DND-41 (cell line): ENCODE results near the gene MAPK13.
"Not testable (repeated sequence)": the region's sequence is repeated elsewhere in the genome, so short reads cannot be mapped to it uniquely, and the experiment has no call there.

ENCODE experiments used
- ATAC-seq: fragments of 200-7000 bp; cut with Tn5 transposase; 3 replicates; pipeline ENCODE4 v1.9.1; 2021; ENCODE audit warnings: low read depth; ENCODE audit not compliant: insufficient read depth
- DNase-seq: peaks from one replicate; pipeline ENCODE4 v3.0.0-alpha.2; 2020
- H2AFZ ChIP-seq: 2 replicates; pipeline ENCODE4 v1.6.0; 2012; ENCODE audit warnings: low read depth, low read length
- H3K27ac ChIP-seq: 2 replicates; pipeline ENCODE4 v1.5.1; 2012; ENCODE audit warnings: low read length, inconsistent platforms
- H3K27me3 ChIP-seq: fragments of 200-600 bp; sonication (generic); 2 replicates; pipeline ENCODE4 v1.6.0; 2012; ENCODE audit warnings: low read length, mild to moderate bottlenecking, inconsistent platforms; ENCODE audit not compliant: insufficient read depth, poor library complexity
- H3K36me3 ChIP-seq: 2 replicates; pipeline ENCODE4 v1.5.1; 2012; ENCODE audit warnings: low read length, inconsistent platforms; ENCODE audit not compliant: insufficient read depth
- H3K4me1 ChIP-seq: 2 replicates; pipeline ENCODE4 v1.5.1; 2012; ENCODE audit warnings: mild to moderate bottlenecking, low read length; ENCODE audit not compliant: insufficient read depth
- H3K4me2 ChIP-seq: 2 replicates; pipeline ENCODE4 v1.6.0; 2012; ENCODE audit warnings: mild to moderate bottlenecking, moderate library complexity, low read length, inconsistent platforms; ENCODE audit not compliant: insufficient read depth
- H3K4me3 ChIP-seq, 2 experiments: fragments of 200-600 bp in 1 of 2; shearing (Covaris generic) in 1 of 2; 2 replicates each; pipeline ENCODE4 v1.5.1; 2012 to 2016; ENCODE audit warnings: inconsistent platforms in 2 of 2, low read length in 2 of 2, mild to moderate bottlenecking in 2 of 2, low read depth in 1 of 2, moderate library complexity in 1 of 2
- H3K79me2 ChIP-seq: 2 replicates; pipeline ENCODE4 v1.6.0; 2012; ENCODE audit warnings: low read length, inconsistent platforms; ENCODE audit not compliant: insufficient read depth
- H3K9ac ChIP-seq: 2 replicates; pipeline ENCODE4 v1.6.0; 2012; ENCODE audit warnings: low read depth, mild to moderate bottlenecking, inconsistent platforms, low read length, moderate library complexity
- H3K9me3 ChIP-seq: 2 replicates; pipeline ENCODE4 v1.5.1; 2012; ENCODE audit warnings: low read length, moderate library complexity, mild to moderate bottlenecking, inconsistent platforms; ENCODE audit not compliant: insufficient read depth, severe bottlenecking
- H4K20me1 ChIP-seq: 2 replicates; pipeline ENCODE4 v1.6.0; 2012; ENCODE audit warnings: low read length; ENCODE audit not compliant: insufficient read depth
- EZH2 ChIP-seq: IDR thresholded peaks from 3 replicates; pipeline ENCODE4 v1.6.1; 2012; ENCODE audit warnings: borderline replicate concordance, low read depth, mild to moderate bottlenecking, moderate library complexity, low read length, inconsistent platforms; ENCODE audit not compliant: severe bottlenecking
- TF ChIP-seq, protein P1 (sequence below): IDR thresholded peaks from 2 replicates; pipeline ENCODE4 v1.5.1; 2012; ENCODE audit warnings: borderline replicate concordance, low read length, moderate library complexity, mild to moderate bottlenecking; ENCODE audit not compliant: poor library complexity, severe bottlenecking; ENCODE audit errors: extremely low read depth

Gene MAPK13

GRCh38 chr6:36128073-36128472, 2.2 kb upstream of the MAPK13 start:
- H3K79me2 ChIP-seq: no peaks in the 10 kb centered on the region
- no peak overlapping the region for H3K4me2 ChIP-seq
- H4K20me1 ChIP-seq: no peaks in the 10 kb centered on the region
- no peak for TF ChIP-seq EZH2
- TF ChIP-seq, protein P1, sequence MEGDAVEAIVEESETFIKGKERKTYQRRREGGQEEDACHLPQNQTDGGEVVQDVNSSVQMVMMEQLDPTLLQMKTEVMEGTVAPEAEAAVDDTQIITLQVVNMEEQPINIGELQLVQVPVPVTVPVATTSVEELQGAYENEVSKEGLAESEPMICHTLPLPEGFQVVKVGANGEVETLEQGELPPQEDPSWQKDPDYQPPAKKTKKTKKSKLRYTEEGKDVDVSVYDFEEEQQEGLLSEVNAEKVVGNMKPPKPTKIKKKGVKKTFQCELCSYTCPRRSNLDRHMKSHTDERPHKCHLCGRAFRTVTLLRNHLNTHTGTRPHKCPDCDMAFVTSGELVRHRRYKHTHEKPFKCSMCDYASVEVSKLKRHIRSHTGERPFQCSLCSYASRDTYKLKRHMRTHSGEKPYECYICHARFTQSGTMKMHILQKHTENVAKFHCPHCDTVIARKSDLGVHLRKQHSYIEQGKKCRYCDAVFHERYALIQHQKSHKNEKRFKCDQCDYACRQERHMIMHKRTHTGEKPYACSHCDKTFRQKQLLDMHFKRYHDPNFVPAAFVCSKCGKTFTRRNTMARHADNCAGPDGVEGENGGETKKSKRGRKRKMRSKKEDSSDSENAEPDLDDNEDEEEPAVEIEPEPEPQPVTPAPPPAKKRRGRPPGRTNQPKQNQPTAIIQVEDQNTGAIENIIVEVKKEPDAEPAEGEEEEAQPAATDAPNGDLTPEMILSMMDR: no peak
- H3K27me3 ChIP-seq: no peaks in the 10 kb centered on the region
- H3K27ac ChIP-seq: no peak overlapping the region
- peaks cover 4% of the 10 kb centered on the region; the same call in 1 of the 2 replicates for H3K4me1 ChIP-seq
- no peak overlapping the region for H2AFZ ChIP-seq
- H3K9me3 ChIP-seq: no peaks in the 10 kb centered on the region
- H3K9ac ChIP-seq: no peak overlapping the region
- no peak for DNase-seq
- H3K36me3 ChIP-seq: no peaks in the 10 kb centered on the region
- H3K4me3 ChIP-seq: no peak overlapping the region
- ATAC-seq: no peak

- no peak overlapping the region for H3K9ac ChIP-seq
- no peak overlapping the region for H3K4me3 ChIP-seq
- H3K4me1 ChIP-seq: no peaks in the 10 kb centered on the region
- no peak overlapping the region for H3K27ac ChIP-seq
- no peaks in the 10 kb centered on the region for H4K20me1 ChIP-seq
- TF ChIP-seq, protein P1: no peak
- no peak for TF ChIP-seq EZH2
- DNase-seq: no peak
- no peak overlapping the region for H3K4me2 ChIP-seq
- ATAC-seq: no peak
- no peaks in the 10 kb centered on the region for H3K27me3 ChIP-seq
- no peak overlapping the region for H2AFZ ChIP-seq
- H3K36me3 ChIP-seq: no peaks in the 10 kb centered on the region
- H3K9me3 ChIP-seq: no peaks in the 10 kb centered on the region
- H3K79me2 ChIP-seq: no peaks in the 10 kb centered on the region
Measured at GRCh38 chr6:36128793-36129192, 1.5 kb upstream of the MAPK13 start.

- ATAC-seq, DNase-seq, H3K4me2 ChIP-seq: not testable (repeated sequence)
Measured at GRCh38 chr6:36129334-36129733, 979 bp upstream of the MAPK13 start.

GRCh38 chr6:36130667-36131510, 576 bp downstream of the MAPK13 start:
- Histone ChIP-seq H3K27ac (no peak overlapping the region), H3K4me3 (no peak overlapping the region), H2AFZ (no peak overlapping the region), H3K4me1 (no peaks in the 10 kb centered on the region), H4K20me1 (no peaks in the 10 kb centered on the region), H3K27me3 (no peaks in the 10 kb centered on the region), H3K9ac (no peak overlapping the region), H3K9me3 (no peaks in the 10 kb centered on the region), H3K79me2 (no peaks in the 10 kb centered on the region), H3K36me3 (no peaks in the 10 kb centered on the region), H3K4me2 (no peak overlapping the region)
- no peak for ATAC-seq
- TF ChIP-seq, protein P1: no peak
- no peak for TF ChIP-seq EZH2
- DNase-seq: no peak

More at GRCh38 chr6:36129334-36129733, 979 bp upstream of the MAPK13 start:
- not testable (repeated sequence) for H3K4me3 ChIP-seq, H3K27me3 ChIP-seq, H2AFZ ChIP-seq, H3K79me2 ChIP-seq, H4K20me1 ChIP-seq, H3K36me3 ChIP-seq, H3K9ac ChIP-seq, H3K4me1 ChIP-seq, H3K9me3 ChIP-seq, H3K27ac ChIP-seq
